GM18498 (cell line): ENCODE measurements around the gene FUT1.
"Not testable (repeated sequence)": the region's sequence is repeated elsewhere in the genome, so short reads cannot be mapped to it uniquely, and the experiment has no call there.

Experiments used
- ATAC-seq: cut with Tn5 transposase; IDR thresholded peaks from one replicate; pipeline ENCODE4 v1.9.1; 2021; ENCODE audit warnings: mild to moderate bottlenecking, moderate library complexity; ENCODE audit not compliant: unreplicated experiment

Gene FUT1

GRCh38 chr19:48768994-48769713 is 16.7 kb upstream of the FUT1 start:
- ATAC-seq, result no peak

- ATAC-seq, result not testable (repeated sequence)
Observed at GRCh38 chr19:48768171-48768753, 15.8 kb upstream of the FUT1 start.

GRCh38 chr19:48765816-48766215 is 13.4 kb upstream of the FUT1 start:
- ATAC-seq, result not testable (repeated sequence)

GRCh38 chr19:48760504-48761205 is 8.2 kb upstream of the FUT1 start:
- ATAC-seq, result no peak

- no peak for ATAC-seq
Observed at GRCh38 chr19:48757741-48758144, 5.3 kb upstream of the FUT1 start.

GRCh38 chr19:48757089-48757675 is 4.7 kb upstream of the FUT1 start:
- no peak for ATAC-seq

GRCh38 chr19:48756686-48757085 is 4.2 kb upstream of the FUT1 start:
- ATAC-seq, result no peak

GRCh38 chr19:48756212-48756611 is 3.8 kb upstream of the FUT1 start:
- no peak for ATAC-seq

GRCh38 chr19:48755787-48756186 is 3.3 kb upstream of the FUT1 start:
- no peak for ATAC-seq

- no peak for ATAC-seq
Observed at GRCh38 chr19:48755084-48755641, 2.7 kb upstream of the FUT1 start, which contains the start of gene FGF21. TSS of gene FGF21 (plus strand) at chr19:48755524. CDS start at chr19:48756237, 713 bp downstream.

GRCh38 chr19:48751845-48752495 is 471 bp downstream of the FUT1 start:
- no peak for ATAC-seq

- ATAC-seq, result no peak
Observed at GRCh38 chr19:48750771-48751504, 1.5 kb downstream of the FUT1 start.

GRCh38 chr19:48750351-48750750 is 2.1 kb downstream of the FUT1 start:
- no peak for ATAC-seq

GRCh38 chr19:48749571-48750198 is 2.8 kb downstream of the FUT1 start:
- no peak for ATAC-seq

- no peak for ATAC-seq
Observed at GRCh38 chr19:48746738-48747575, 5.5 kb downstream of the FUT1 start, which contains the start of gene IZUMO1. TSS of gene IZUMO1 (minus strand) at chr19:48746909. CDS start at chr19:48745859, 1,050 bp downstream.

- ATAC-seq, result no peak
Observed at GRCh38 chr19:48746110-48746509, 6.3 kb downstream of the FUT1 start.

GRCh38 chr19:48745208-48745995 is 7.0 kb downstream of the FUT1 start:
- ATAC-seq, result no peak

- no peak for ATAC-seq
Observed at GRCh38 chr19:48742096-48742495, 10.3 kb downstream of the FUT1 start.
